Fibroblast of lung (primary cell): ENCODE results near the gene PARP12. TPM values are rescaled to one million over a fixed set of nuclear protein-coding genes. Genes with fewer than 3 reads are reported as not detected.

ENCODE experiments used
- DNase-seq, 2 donors: peaks; one replicate each; pipeline versions ENCODE4 v3.0.0 to v3.0.0-alpha.2; 2010; ENCODE audit warnings: low read depth in 2 of 2
- H2AFZ ChIP-seq: 2 replicates; pipeline ENCODE4 v1.5.1; 2012; ENCODE audit warnings: low read length, control low read depth, inconsistent platforms
- H3K27ac ChIP-seq: 2 replicates; pipeline ENCODE4 v1.5.1; 2011; ENCODE audit warnings: low read length, control low read depth; ENCODE audit not compliant: insufficient read depth
- H3K27me3 ChIP-seq: 2 replicates; pipeline ENCODE4 v1.5.1; 2011; ENCODE audit warnings: mild to moderate bottlenecking, low read length; ENCODE audit not compliant: control insufficient read depth, insufficient read depth
- H3K36me3 ChIP-seq: 2 replicates; pipeline ENCODE4 v1.5.1; 2011; ENCODE audit warnings: low read length; ENCODE audit not compliant: control insufficient read depth, insufficient read depth
- H3K4me1 ChIP-seq: 2 replicates; pipeline ENCODE4 v1.5.1; 2011; ENCODE audit warnings: low read length; ENCODE audit not compliant: control insufficient read depth, insufficient read depth; ENCODE audit errors: extremely low read depth
- H3K4me2 ChIP-seq: 2 replicates; pipeline ENCODE4 v1.5.1; 2011; ENCODE audit warnings: low read length, control low read depth; ENCODE audit not compliant: insufficient read depth; ENCODE audit errors: extremely low read depth
- H3K4me3 ChIP-seq, 4 experiments: fragments of 200-600 bp in 1 of 4; sonication (generic) in 1 of 4; replicated peaks in 1 of 4; 2 replicates each; pipeline ENCODE4 v1.5.1; 2011 to 2016; ENCODE audit warnings: low read length in 4 of 4, low read depth in 3 of 4, mild to moderate bottlenecking in 3 of 4, control low read depth in 2 of 4, inconsistent platforms in 1 of 4, mixed read lengths in 1 of 4; ENCODE audit not compliant: insufficient read depth in 1 of 4; ENCODE audit errors: control extremely low read depth in 1 of 4
- H3K79me2 ChIP-seq: 2 replicates; pipeline ENCODE4 v1.5.1; 2012; ENCODE audit warnings: mild to moderate bottlenecking, low read length, inconsistent platforms; ENCODE audit not compliant: control insufficient read depth, insufficient read depth
- H3K9ac ChIP-seq: 2 replicates; pipeline ENCODE4 v1.5.1; 2011; ENCODE audit warnings: mild to moderate bottlenecking, low read length, control low read depth; ENCODE audit not compliant: insufficient read depth
- H3K9me3 ChIP-seq: 2 replicates; pipeline ENCODE4 v1.5.1; 2012; ENCODE audit warnings: low read depth, low read length; ENCODE audit not compliant: control insufficient read depth, insufficient read depth
- H4K20me1 ChIP-seq: 2 replicates; pipeline ENCODE4 v1.5.1; 2011; ENCODE audit warnings: low read length; ENCODE audit not compliant: control insufficient read depth, insufficient read depth; ENCODE audit errors: extremely low read depth
- CTCF ChIP-seq, 2 donors: IDR thresholded peaks in 1 of 2; conservative IDR thresholded peaks in 1 of 2; 1 replicate in 1 of 2; 2 replicates in 1 of 2; pipeline ENCODE4 v1.5.1; 2011 to 2012; ENCODE audit warnings: low read length in 2 of 2, control low read depth in 1 of 2, inconsistent platforms in 1 of 2, low read depth in 1 of 2, mild to moderate bottlenecking in 1 of 2
- EZH2 ChIP-seq: IDR thresholded peaks from 2 replicates; pipeline ENCODE4 v1.5.1; 2012; ENCODE audit warnings: low read length, control low read depth, mild to moderate bottlenecking; ENCODE audit errors: missing control alignments
- polyA plus RNA-seq, 2 donors: library from polyadenylated mRNA; depleted of rRNA in 1 of 2; stranded (reverse) in 1 of 2; unstranded in 1 of 2; fragments of >200 nt; gene quantifications; 2 replicates each; pipeline ENCODE4 v1.2.1, GENCODE V29; 2011 to 2012; ENCODE audit warnings: missing spikeins in 1 of 2
- total RNA-seq: library from RNA; depleted of rRNA; stranded (reverse); fragments of >200 nt; gene quantifications from 2 replicates; pipeline ENCODE4 v1.2.1, GENCODE V29; 2014

PARP12 gene
- total and polyA plus RNA-seq, 2 donors (not counting 1 experiment from before 2014, with no cell fraction given), result 16.9 to 24.9 TPM

- DNase-seq, result peak in 1 of 2 donors; percentile 38
- H3K4me3 ChIP-seq, result no peak overlapping the region
- no peaks in the 10 kb centered on the region for H3K79me2 ChIP-seq
- H3K9ac ChIP-seq, result no peak overlapping the region
- H3K4me2 ChIP-seq, result no peak overlapping the region
- H4K20me1 ChIP-seq, result no peaks in the 10 kb centered on the region
- peaks cover 8% of the 10 kb centered on the region for H3K36me3 ChIP-seq
- H3K27me3 ChIP-seq, result no peaks in the 10 kb centered on the region
- no peaks in the 10 kb centered on the region for H3K4me1 ChIP-seq
- H3K9me3 ChIP-seq, result no peaks in the 10 kb centered on the region
- no peak overlapping the region for H3K27ac ChIP-seq
- TF ChIP-seq CTCF (conservative IDR thresholded peaks at IDR 0.05 in 1 of 2, IDR thresholded peaks at IDR 0.05 in 1 of 2; ENCODE audit: low read depth in 1 of 2, low read length in 2 of 2) (no peak), EZH2 (no peak)
- no peak overlapping the region for H2AFZ ChIP-seq
Measured at GRCh38 chr7:140022582-140023211, 40.1 kb downstream of the PARP12 start.

- Histone ChIP-seq H2AFZ (no peak overlapping the region), H3K9me3 (no peaks in the 10 kb centered on the region), H3K4me1 (no peaks in the 10 kb centered on the region), H3K27me3 (no peaks in the 10 kb centered on the region), H3K27ac (no peak overlapping the region), H3K36me3 (peaks cover 7% of the 10 kb centered on the region), H4K20me1 (no peaks in the 10 kb centered on the region), H3K4me3 (no peak overlapping the region), H3K9ac (no peak overlapping the region), H3K79me2 (no peaks in the 10 kb centered on the region), H3K4me2 (no peak overlapping the region)
- DNase-seq, result no peak
- TF ChIP-seq EZH2 (no peak), CTCF (conservative IDR thresholded peaks at IDR 0.05 in 1 of 2, IDR thresholded peaks at IDR 0.05 in 1 of 2; ENCODE audit: low read depth in 1 of 2, low read length in 2 of 2) (no peak)
Measured at GRCh38 chr7:140021603-140022002, 41.1 kb downstream of the PARP12 start.

GRCh38 chr7:140019606-140020005 lies 43.1 kb downstream of the PARP12 start:
- H3K27me3 ChIP-seq, result no peaks in the 10 kb centered on the region
- H3K79me2 ChIP-seq, result no peaks in the 10 kb centered on the region
- H3K9me3 ChIP-seq, result no peaks in the 10 kb centered on the region
- no peak overlapping the region for H3K4me2 ChIP-seq
- no peak for DNase-seq
- H3K4me3 ChIP-seq, result no peak overlapping the region
- no peaks in the 10 kb centered on the region for H3K4me1 ChIP-seq
- no peaks in the 10 kb centered on the region for H4K20me1 ChIP-seq
- H3K36me3 ChIP-seq, result peaks cover 1% of the 10 kb centered on the region
- no peak overlapping the region for H3K27ac ChIP-seq
- TF ChIP-seq EZH2 (no peak), CTCF (conservative IDR thresholded peaks at IDR 0.05 in 1 of 2, IDR thresholded peaks at IDR 0.05 in 1 of 2; ENCODE audit: low read depth in 1 of 2, low read length in 2 of 2) (no peak)
- H3K9ac ChIP-seq, result no peak overlapping the region
- no peak overlapping the region for H2AFZ ChIP-seq
